Measurements from ENCODE around the gene HOXB1. TPM values are rescaled to one million over a fixed set of nuclear protein-coding genes. Genes with fewer than 3 reads are reported as not detected.

HOXB1 gene
- total RNA-seq, 3 donors from 2014 or later, result not detected

GRCh38 chr17:48492401-48493298 is 38.2 kb downstream of the HOXB1 start:
- Histone ChIP-seq H3K9me3 (no peaks in the 10 kb centered on the region), H3K36me3 (ENCODE audit: low read depth) (no peaks in the 10 kb centered on the region), H3K4me3 (no peak overlapping the region), H3K4me1 (ENCODE audit: low read depth) (peaks cover 16% of the 10 kb centered on the region)
- peak; percentile 93 for ATAC-seq
- TF ChIP-seq, protein P1, sequence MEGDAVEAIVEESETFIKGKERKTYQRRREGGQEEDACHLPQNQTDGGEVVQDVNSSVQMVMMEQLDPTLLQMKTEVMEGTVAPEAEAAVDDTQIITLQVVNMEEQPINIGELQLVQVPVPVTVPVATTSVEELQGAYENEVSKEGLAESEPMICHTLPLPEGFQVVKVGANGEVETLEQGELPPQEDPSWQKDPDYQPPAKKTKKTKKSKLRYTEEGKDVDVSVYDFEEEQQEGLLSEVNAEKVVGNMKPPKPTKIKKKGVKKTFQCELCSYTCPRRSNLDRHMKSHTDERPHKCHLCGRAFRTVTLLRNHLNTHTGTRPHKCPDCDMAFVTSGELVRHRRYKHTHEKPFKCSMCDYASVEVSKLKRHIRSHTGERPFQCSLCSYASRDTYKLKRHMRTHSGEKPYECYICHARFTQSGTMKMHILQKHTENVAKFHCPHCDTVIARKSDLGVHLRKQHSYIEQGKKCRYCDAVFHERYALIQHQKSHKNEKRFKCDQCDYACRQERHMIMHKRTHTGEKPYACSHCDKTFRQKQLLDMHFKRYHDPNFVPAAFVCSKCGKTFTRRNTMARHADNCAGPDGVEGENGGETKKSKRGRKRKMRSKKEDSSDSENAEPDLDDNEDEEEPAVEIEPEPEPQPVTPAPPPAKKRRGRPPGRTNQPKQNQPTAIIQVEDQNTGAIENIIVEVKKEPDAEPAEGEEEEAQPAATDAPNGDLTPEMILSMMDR (IDR thresholded peaks at IDR 0.05), result peak; percentile 78
- intact Hi-C loops (cut with DNase I, micrococcal nuclease), result no loop called here
- peak; percentile 79 to 86 (median 82) for DNase-seq

DNA sequence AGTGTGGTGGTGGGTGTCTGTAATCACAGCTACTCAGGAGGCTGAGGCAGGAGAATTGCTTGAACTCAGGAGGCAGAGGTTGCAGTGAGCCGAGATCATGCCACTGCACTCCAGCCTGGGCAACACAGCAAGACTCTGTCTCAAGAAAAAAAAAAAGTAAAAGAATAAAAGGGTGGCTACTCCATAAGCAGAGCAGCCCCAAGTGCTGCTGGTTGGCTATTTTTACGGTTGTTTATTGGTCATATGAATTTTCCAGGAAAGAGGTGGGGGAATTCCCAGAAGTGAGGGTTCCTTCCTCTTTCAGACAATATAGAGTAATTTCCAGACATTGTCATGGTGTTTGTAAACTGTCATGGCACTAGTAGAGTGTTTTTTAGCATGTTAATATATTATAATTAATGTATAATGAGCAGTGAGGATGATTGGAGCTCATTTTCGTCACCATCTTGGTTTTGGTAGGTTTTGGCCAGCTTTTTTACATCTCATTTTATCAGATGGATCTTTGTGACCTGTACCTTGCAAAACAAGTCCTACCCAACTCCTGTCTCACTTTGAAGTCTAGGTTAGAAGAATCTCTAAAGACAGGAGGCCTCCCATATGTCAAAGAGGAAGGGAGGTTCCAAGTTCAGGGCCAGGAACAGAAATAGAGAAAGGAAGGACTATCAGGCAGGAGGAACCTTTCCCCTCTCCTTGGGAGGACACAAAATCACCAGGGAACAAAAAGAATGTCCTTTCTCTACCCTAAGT is 39.1 kb downstream of the HOXB1 start:
- H3K36me3 ChIP-seq (ENCODE audit: low read depth), result no peaks in the 10 kb centered on the region
- TF ChIP-seq, protein P1 (IDR thresholded peaks at IDR 0.05), result no peak
- H3K4me3 ChIP-seq, result no peak overlapping the region
- no peak for DNase-seq
- ATAC-seq, result peak; percentile 68
- intact Hi-C loops (cut with DNase I, micrococcal nuclease), result no loop called here
- H3K9me3 ChIP-seq, result no peaks in the 10 kb centered on the region
- H3K4me1 ChIP-seq (ENCODE audit: low read depth), result peaks cover 16% of the 10 kb centered on the region

- no peak for DNase-seq
Observed at GRCh38 chr17:48490451-48490892, 40.3 kb downstream of the HOXB1 start.

DNA sequence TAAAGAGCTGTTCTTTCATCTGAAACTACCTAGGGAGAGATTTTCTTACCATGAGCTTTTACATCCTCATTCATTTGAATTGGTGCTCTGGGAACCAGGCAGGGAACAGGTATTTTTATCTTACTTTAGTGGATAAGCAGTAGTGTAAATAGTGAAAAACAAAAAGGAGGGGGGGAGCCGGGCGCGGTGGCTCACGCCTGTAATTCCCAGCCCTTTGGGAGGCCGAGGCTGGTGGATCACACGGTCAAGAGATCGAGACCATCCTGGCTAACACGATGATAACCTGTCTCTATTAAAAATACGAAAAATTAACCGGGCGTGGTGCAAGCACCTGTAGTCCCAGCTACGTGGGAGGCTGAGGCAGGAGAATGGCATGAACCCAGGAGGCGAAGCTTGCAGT is 41.0 kb downstream of the HOXB1 start:
- no peak for DNase-seq
- no peaks in the 10 kb centered on the region for H3K9me3 ChIP-seq
- TF ChIP-seq, protein P1 (IDR thresholded peaks at IDR 0.05), result no peak
- no peaks in the 10 kb centered on the region for H3K36me3 ChIP-seq (ENCODE audit: low read depth)
- intact Hi-C loops (cut with DNase I, micrococcal nuclease), result no loop called here
- H3K4me1 ChIP-seq (ENCODE audit: low read depth), result peaks cover 16% of the 10 kb centered on the region
- ATAC-seq, result no peak
- no peak overlapping the region for H3K4me3 ChIP-seq

More at GRCh38 chr17:48490451-48490892, 40.3 kb downstream of the HOXB1 start:
- peaks cover 16% of the 10 kb centered on the region for H3K4me1 ChIP-seq (ENCODE audit: low read depth)
- no peaks in the 10 kb centered on the region for H3K9me3 ChIP-seq
- peak; percentile 23 for ATAC-seq
- H3K4me3 ChIP-seq, result no peak overlapping the region
- H3K36me3 ChIP-seq (ENCODE audit: low read depth), result no peaks in the 10 kb centered on the region
- intact Hi-C loops (cut with DNase I, micrococcal nuclease), result no loop called here
- TF ChIP-seq, protein P1 (IDR thresholded peaks at IDR 0.05), result no peak

GRCh38 chr17:48488548-48489106 is 42.2 kb downstream of the HOXB1 start:
- peaks cover 16% of the 10 kb centered on the region for H3K4me1 ChIP-seq (ENCODE audit: low read depth)
- ATAC-seq (no peak), DNase-seq (no peak)
- TF ChIP-seq, protein P1 (IDR thresholded peaks at IDR 0.05), result no peak
- H3K36me3 ChIP-seq (ENCODE audit: low read depth), result no peaks in the 10 kb centered on the region
- H3K9me3 ChIP-seq, result no peaks in the 10 kb centered on the region
- intact Hi-C loops (cut with DNase I, micrococcal nuclease), result no loop called here
- no peak overlapping the region for H3K4me3 ChIP-seq

Measured in mucosa of descending colon (tissue), 3 donors.